HFF-Myc (cell line): ENCODE measurements around the gene SGMS2.

Source experiments
- DNase-seq: peaks from one replicate; pipeline ENCODE4 v3.0.0-alpha.2; 2011; ENCODE audit warnings: low read depth; ENCODE audit errors: extremely low read depth
- H3K4me3 ChIP-seq: replicated peaks from 2 replicates; pipeline ENCODE4 v1.5.1; 2011; ENCODE audit warnings: low read depth, mild to moderate bottlenecking, control low read depth, low read length
- TF ChIP-seq, protein P1 (sequence below): IDR thresholded peaks from 2 replicates; pipeline ENCODE4 v1.5.1; 2012; ENCODE audit warnings: mild to moderate bottlenecking, low read depth, low read length, control low read depth; ENCODE audit errors: missing control alignments

SGMS2 gene

GRCh38 chr4:107793996-107794395 is 30.7 kb upstream of the SGMS2 start:
- DNase-seq: no peak
- TF ChIP-seq, protein P1, sequence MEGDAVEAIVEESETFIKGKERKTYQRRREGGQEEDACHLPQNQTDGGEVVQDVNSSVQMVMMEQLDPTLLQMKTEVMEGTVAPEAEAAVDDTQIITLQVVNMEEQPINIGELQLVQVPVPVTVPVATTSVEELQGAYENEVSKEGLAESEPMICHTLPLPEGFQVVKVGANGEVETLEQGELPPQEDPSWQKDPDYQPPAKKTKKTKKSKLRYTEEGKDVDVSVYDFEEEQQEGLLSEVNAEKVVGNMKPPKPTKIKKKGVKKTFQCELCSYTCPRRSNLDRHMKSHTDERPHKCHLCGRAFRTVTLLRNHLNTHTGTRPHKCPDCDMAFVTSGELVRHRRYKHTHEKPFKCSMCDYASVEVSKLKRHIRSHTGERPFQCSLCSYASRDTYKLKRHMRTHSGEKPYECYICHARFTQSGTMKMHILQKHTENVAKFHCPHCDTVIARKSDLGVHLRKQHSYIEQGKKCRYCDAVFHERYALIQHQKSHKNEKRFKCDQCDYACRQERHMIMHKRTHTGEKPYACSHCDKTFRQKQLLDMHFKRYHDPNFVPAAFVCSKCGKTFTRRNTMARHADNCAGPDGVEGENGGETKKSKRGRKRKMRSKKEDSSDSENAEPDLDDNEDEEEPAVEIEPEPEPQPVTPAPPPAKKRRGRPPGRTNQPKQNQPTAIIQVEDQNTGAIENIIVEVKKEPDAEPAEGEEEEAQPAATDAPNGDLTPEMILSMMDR: no peak
- no peak overlapping the region for H3K4me3 ChIP-seq

DNA sequence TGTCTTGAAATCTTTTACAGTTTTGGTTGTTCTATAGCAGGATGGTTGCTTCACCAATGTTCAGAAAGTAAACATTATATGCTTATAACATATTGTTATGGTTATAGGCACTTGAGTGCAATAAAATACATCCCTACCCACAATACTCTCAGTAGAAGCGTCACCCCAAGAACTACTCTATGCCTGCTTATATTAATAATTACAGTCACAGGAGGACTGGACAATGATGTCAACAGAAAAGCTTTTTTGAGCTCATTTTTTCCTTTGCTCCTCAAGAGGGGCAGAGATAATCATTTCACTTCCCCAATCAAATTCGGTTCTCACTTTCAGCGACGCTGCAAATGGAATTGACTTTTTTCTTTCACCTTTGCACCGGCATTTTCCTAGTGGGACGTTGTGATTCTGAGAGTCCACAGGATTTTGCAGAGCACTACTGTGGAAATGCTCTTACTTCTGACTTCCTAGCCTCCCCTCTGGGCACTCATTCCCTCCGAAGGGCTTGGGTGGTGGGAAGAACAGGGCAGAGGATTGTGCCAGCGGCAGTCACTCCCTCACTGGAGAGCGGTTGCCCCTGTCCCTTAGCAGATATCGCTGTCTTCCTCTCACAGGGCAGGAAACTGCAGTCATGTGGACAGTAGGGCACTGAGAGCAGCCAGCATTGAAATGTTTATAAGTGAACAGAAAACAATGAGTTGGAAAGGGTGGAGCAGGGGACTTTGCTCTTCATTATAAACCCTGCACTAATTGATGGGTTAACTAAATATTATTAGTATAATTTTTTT is 24.9 kb upstream of the SGMS2 start:
- no peak for DNase-seq
- TF ChIP-seq, protein P1: no peak
- H3K4me3 ChIP-seq: no peak overlapping the region

- DNase-seq: no peak
- H3K4me3 ChIP-seq: no peak overlapping the region
Measured at GRCh38 chr4:107800706-107801105, 24.0 kb upstream of the SGMS2 start.

GRCh38 chr4:107801766-107802211 is 22.9 kb upstream of the SGMS2 start:
- TF ChIP-seq, protein P1: no peak
- DNase-seq: no peak
- no peak overlapping the region for H3K4me3 ChIP-seq

More at GRCh38 chr4:107800706-107801105, 24.0 kb upstream of the SGMS2 start:
- TF ChIP-seq, protein P1: no peak

- DNase-seq: no peak
- H3K4me3 ChIP-seq: no peak overlapping the region
- TF ChIP-seq, protein P1: no peak
Measured at GRCh38 chr4:107804956-107805355, 19.8 kb upstream of the SGMS2 start.

- DNase-seq: no peak
- TF ChIP-seq, protein P1: no peak
- no peak overlapping the region for H3K4me3 ChIP-seq
Measured at GRCh38 chr4:107806196-107806595, 18.5 kb upstream of the SGMS2 start.
